HG03432 (cell line): Measurements from ENCODE around the gene EDIL3.
"Not testable (repeated sequence)": the region's sequence is repeated elsewhere in the genome, so short reads cannot be mapped to it uniquely, and the experiment has no call there.

Source experiments
- ATAC-seq: cut with Tn5 transposase; IDR thresholded peaks from one replicate; pipeline ENCODE4 v1.9.1; 2021; ENCODE audit warnings: mild to moderate bottlenecking, moderate library complexity; ENCODE audit not compliant: unreplicated experiment

The EDIL3 gene

DNA sequence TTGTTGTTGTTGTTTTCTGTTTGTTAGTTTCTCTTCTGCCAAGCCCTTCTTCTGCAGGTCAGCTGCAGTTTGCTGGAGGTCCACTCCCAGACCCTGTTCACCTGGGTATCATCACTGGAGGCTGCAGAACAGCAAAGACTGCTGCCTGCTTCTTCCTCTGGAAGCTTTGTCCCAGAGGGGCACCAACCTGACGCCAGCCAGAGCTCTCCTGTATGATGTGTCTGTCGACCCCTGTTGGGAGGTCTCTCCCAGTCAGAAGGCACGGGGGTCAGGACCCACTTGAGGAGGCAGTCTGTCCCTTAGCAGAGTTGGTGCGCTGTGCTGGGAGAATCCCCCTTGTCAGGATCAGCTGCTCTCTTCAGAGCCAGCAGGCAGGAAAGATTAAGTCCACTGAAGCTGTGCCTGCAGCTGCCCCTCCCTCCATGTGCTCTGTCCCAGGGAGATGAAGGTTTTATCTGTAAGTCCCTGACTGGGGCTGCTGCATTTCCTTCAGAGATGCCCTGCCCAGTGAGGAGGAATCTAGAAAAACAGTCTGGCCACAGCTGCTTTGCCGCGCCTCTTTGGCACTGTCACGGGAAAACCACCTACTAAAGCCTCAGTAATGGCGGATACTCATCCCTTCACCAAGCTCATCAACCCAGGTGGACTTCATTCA, 299.2 kb downstream of the EDIL3 start:
- ATAC-seq, result no peak

DNA sequence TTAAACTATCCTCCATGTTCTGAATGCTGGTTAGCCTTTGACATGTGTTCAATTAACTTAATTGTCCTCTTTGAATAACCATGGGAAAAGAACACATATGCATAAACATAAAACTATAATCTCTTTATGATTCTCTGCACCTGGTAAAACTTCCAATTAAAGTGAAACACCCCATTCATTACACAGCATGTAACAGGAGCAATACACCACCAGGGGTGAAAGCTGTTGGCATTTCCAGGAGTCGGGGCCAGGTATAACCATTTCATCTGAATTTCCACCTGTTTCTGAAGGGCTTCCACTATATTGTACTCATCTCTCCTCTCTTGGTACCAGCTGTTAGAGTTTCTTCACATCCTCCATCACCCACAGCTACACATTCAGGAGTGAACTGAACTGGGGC, 303.8 kb downstream of the EDIL3 start:
- no peak for ATAC-seq

DNA sequence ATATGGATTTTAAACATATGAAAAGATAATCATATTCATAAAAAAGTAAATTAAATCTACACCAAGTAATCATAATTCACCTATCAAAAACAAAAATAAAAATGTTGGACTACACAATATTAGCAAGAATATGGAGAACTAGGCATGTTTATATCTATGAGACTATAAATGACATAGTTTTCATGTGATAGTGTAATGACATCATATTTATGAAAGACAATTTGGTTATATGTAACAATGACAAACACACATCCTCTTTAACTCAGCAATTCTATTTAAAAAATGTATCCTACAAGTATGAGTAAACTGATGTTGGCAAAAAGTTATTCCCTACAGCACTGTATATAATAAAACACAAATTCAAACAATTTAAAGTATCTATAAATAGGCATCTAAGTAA, 312.3 kb downstream of the EDIL3 start:
- no peak for ATAC-seq

DNA sequence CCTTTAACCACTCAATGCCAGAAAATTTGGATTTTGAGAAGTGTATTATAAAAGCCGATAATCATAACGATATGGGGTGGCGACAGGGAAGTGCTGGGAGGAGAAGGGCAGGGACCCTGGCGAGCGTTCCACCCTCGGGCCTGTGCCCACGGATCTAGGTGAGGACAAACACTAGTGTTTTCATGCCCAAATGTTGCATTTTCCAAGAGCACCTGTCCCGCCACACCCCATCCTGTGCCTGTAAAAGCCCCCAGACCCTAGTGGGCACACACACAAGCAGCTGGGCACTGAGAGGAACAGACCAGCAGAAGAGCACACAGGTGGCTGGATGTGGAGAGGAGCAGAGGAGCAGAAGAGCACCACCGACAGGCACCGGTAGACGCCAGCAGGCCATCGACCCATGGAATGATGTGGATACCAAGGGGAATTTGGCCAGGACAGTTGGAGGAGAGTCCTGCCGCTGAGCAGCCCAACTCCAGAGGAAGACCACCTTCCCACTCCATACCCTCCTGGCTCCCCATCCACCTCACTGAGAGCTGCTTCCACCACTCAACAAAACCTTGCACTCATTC, 315.0 kb downstream of the EDIL3 start:
- ATAC-seq, result no peak

- ATAC-seq, result no peak
These were observed 321.6 kb downstream of the EDIL3 start for GRCh38 chr5:84063041-84063440.

- no peak for ATAC-seq
These were observed 325.0 kb downstream of the EDIL3 start for GRCh38 chr5:84059672-84060071.

- no peak for ATAC-seq
These were observed 326.1 kb downstream of the EDIL3 start for GRCh38 chr5:84058561-84058960.

- ATAC-seq, result no peak
These were observed 327.5 kb downstream of the EDIL3 start for GRCh38 chr5:84057211-84057610.

DNA sequence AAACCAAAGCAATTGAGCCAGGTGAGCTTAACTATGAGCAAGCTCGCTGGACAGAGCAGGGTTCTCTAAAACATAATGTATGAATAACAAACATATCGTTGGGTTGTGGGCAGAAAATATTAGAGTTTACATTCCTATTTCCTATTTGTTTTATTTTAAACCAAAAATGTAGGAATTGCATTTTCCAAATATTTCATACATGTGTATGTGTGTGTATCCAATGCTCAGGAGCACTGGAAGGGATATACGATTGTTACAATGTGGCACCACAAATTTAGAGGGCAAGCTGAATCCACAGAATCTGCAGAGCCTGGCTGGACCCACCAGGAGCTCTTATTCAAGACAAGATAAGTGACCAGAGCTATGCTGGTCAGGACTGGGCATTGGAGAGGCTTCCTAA, 338.7 kb downstream of the EDIL3 start:
- no peak for ATAC-seq

DNA sequence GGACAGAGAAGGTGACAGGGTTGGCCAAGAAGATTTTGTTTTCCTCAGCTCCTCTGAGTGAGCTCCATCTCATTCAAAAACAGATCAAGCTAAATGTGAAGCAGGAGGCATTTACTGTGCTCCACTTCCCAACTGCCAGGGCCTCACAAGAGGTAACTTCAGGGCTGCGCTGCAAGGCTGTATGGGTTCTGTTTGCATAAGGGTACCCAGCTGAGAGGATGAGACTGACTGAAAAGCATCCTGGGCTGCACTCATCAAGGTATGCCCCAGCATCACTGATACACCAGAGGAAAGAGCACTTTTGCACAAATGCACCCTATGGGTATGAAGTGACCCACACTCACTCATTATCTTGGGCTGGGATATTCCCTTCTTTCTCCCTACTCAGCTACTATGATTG, 347.8 kb downstream of the EDIL3 start:
- ATAC-seq, result no peak

DNA sequence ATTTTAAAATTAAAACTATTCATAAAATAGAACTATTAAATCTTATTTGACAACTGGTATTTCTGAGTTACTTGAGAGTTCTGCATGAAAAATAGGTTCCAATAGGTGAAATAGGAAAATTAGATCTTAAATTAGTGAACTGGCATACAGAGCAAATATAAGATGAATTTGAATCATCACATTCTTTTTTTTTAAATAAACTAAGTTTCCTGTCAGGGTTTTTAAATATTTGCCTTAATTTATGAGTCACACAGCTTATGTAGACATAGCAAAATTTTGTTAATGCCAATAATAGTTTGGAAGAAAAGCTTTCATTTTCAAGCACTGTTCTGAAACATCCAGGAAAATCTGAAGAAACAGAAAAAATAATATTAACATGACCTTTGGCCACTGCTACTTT, 352.4 kb downstream of the EDIL3 start:
- ATAC-seq, result no peak

DNA sequence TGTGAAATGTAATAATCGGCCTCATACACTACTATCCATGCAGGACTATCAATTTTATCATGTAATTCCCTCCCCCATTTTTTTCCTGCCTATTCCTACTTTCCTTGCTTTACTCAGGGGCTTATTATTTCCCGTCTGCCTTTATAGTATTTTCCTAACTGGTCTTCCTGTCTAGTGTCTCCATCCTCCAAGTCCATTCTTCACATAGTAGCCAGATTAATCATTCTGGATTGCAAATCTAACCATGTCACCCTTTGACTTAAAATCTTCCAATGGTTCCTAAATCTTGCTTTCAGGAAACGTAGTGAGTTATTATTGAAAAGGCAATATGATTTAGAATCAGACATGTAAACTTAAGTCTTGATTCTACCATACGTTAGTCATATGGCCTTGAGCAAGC, 356.6 kb downstream of the EDIL3 start:
- ATAC-seq, result no peak

- ATAC-seq, result not testable (repeated sequence)
These were observed 366.2 kb downstream of the EDIL3 start for GRCh38 chr5:84018521-84018920.

GRCh38 chr5:84017523-84018172, 367.0 kb downstream of the EDIL3 start:
- no peak for ATAC-seq

DNA sequence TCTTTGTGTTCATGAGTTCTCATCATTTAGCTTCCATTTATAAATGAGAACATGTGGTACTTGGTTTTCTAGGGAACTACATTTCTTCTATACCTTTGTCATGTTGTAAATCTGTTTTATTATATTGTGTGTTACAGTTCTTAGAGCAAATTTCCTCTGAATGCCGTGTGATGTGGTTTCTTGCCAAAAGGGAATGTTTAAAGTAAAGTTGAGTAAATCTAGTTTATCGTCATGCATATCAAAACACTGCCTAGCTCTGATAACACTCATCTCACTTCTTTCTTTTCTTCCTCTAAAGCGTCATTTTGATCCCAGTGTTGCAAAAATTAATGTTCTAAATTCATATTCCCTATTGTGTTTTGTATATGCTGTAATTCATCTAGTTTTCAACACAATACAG, 368.6 kb downstream of the EDIL3 start:
- ATAC-seq, result no peak

DNA sequence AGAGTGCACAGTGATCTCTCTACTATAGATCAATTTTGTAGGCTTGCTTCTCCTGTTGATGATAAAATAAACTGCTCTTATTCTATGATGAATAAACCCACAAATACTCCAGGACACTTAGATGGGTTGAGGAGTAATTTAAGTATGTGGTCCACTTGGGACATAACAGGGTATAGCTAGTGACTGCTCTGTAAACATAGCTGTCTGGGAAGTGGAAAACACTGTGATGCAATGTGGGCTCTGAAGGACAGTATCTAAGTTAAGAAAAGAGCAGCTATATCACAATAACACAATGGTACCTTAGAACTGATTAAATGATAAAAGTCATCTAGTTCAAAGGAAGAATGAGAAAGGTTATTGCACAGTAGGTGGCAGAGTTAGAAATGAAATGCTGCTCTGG, 369.7 kb downstream of the EDIL3 start:
- ATAC-seq, result no peak

- ATAC-seq, result no peak
These were observed 390.9 kb downstream of the EDIL3 start for GRCh38 chr5:83993803-83994202.

DNA sequence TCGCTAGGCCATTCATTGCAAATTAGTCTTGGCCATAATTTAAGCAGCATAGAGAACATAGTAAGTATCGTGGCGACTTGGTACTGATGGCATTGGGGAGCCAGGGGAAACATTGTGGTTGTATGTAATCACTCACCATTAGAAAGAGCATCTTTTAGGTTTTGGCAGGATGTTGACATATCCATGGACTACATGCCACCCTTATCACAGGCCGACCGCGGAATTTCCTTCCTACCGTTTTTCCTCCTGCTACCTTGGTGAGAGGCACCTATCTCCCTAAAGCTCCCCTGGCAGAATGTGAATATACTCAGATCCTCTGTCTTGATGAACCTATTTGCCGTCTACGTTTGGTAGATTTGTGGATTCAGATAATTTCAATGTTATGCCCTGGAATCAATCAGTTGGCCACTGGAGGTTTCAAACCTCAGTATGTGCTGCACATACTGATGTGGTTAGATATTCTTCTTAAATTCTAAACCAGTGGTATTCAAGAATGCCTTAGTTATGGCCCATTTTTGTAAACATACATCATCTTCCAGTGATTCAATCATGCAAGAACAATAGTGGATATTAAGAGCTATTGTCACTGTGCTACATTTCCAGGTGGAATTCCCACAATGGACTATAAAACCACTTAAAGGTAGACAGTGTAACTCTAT, 393.0 kb downstream of the EDIL3 start:
- no peak for ATAC-seq

- ATAC-seq, result no peak
These were observed 396.4 kb downstream of the EDIL3 start for GRCh38 chr5:83988293-83988685.

GRCh38 chr5:83987513-83988292, 397.0 kb downstream of the EDIL3 start:
- no peak for ATAC-seq

DNA sequence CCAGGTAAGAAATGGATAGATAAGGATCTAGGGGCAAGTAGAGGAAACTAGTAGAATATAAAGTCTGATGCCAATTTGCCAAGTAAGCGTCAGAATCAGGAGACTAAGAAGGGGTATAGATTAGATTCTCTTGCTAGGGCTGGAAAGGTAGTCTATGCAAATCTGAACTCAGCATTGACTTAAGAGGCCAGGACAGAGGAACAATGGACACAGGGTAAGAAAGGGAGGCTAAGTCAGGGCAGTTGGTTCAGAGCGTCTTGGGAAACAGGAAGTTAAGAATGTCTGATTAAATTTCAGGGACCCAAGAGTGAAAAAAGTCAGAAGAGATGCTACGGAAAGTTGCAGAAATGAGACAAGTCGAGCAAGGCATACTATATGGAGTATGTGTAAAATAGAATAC, 400.8 kb downstream of the EDIL3 start:
- ATAC-seq, result no peak
